GM23248 (cell line): ENCODE measurements around the gene MRPL10.

Experiments
- EZH2 ChIP-seq: fragments of 200-600 bp; sonication (generic); IDR thresholded peaks from 2 replicates; pipeline ENCODE4 v1.6.1; 2018; ENCODE audit warnings: antibody characterized with exemption, mild to moderate bottlenecking; ENCODE audit not compliant: insufficient read depth, poor library complexity, severe bottlenecking
- EZH2phosphoT487 ChIP-seq: fragments of 200-600 bp; sonication (generic); IDR thresholded peaks from 2 replicates; pipeline ENCODE4 v1.6.1; 2018; ENCODE audit warnings: antibody characterized with exemption, moderate library complexity, mild to moderate bottlenecking, low read depth; ENCODE audit not compliant: insufficient read depth

DNA sequence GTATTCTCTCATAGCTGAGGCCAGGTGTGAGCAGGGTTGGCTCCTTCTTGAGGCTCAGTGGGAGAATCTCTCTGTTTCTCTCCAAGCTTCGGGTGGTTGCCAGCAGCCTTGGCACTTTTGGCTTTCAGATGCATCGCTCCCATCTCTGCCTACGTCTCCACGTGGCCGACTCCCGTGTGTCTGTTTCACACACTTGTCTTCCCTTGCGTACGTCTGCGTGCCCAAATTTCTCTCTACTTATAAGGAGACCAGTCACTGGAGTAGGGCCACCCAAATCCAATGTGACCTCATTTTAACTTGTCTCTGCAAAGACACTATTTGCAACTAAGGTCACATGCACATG, 24.5 kb downstream of the MRPL10 start:
- no peak for TF ChIP-seq EZH2
- no peak for TF ChIP-seq EZH2phosphoT487
